Measurements from ENCODE around the gene ADGRD1. TPM values are rescaled to one million over a fixed set of nuclear protein-coding genes. Genes with fewer than 3 reads are reported as not detected.

The ADGRD1 gene
- polyA plus RNA-seq, 4 donors: 14.9 to 19.3 (median 18.1) TPM

GRCh38 chr12:131051155-131051473 is 97.4 kb downstream of the ADGRD1 start:
- no peak for DNase-seq (ENCODE audit: low read depth in 4 of 4, low spot score in 3 of 4)

GRCh38 chr12:131052063-131052781 is 98.5 kb downstream of the ADGRD1 start:
- DNase-seq (ENCODE audit: low read depth in 4 of 4, low spot score in 3 of 4): no peak

- no peak for DNase-seq (ENCODE audit: low read depth in 4 of 4, low spot score in 3 of 4)
These were observed 99.2 kb downstream of the ADGRD1 start for GRCh38 chr12:131052929-131053328.

GRCh38 chr12:131053567-131053966 is 99.9 kb downstream of the ADGRD1 start:
- no peak for DNase-seq (ENCODE audit: low read depth in 4 of 4, low spot score in 3 of 4)

GRCh38 chr12:131054345-131055092 is 100.8 kb downstream of the ADGRD1 start:
- DNase-seq (ENCODE audit: low read depth in 4 of 4, low spot score in 3 of 4): no peak

GRCh38 chr12:131055093-131055465 is 101.4 kb downstream of the ADGRD1 start:
- DNase-seq (ENCODE audit: low read depth in 4 of 4, low spot score in 3 of 4): no peak

GRCh38 chr12:131055596-131056233 is 102.0 kb downstream of the ADGRD1 start:
- no peak for DNase-seq (ENCODE audit: low read depth in 4 of 4, low spot score in 3 of 4)

- no peak for DNase-seq (ENCODE audit: low read depth in 4 of 4, low spot score in 3 of 4)
These were observed 102.9 kb downstream of the ADGRD1 start for GRCh38 chr12:131056626-131057025.

- DNase-seq (ENCODE audit: low read depth in 4 of 4, low spot score in 3 of 4): no peak
These were observed 103.6 kb downstream of the ADGRD1 start for GRCh38 chr12:131057211-131057721.

- no peak for DNase-seq (ENCODE audit: low read depth in 4 of 4, low spot score in 3 of 4)
These were observed 104.2 kb downstream of the ADGRD1 start for GRCh38 chr12:131057722-131058515.

- DNase-seq (ENCODE audit: low read depth in 4 of 4, low spot score in 3 of 4): no peak
These were observed 105.0 kb downstream of the ADGRD1 start for GRCh38 chr12:131058700-131059099.

- no peak for DNase-seq (ENCODE audit: low read depth in 4 of 4, low spot score in 3 of 4)
These were observed 106.5 kb downstream of the ADGRD1 start for GRCh38 chr12:131060011-131060703.

GRCh38 chr12:131061041-131061806 is 107.5 kb downstream of the ADGRD1 start:
- DNase-seq (ENCODE audit: low read depth in 4 of 4, low spot score in 3 of 4): no peak

- DNase-seq (ENCODE audit: low read depth in 4 of 4, low spot score in 3 of 4): no peak
These were observed 109.7 kb downstream of the ADGRD1 start for GRCh38 chr12:131063413-131063812.

GRCh38 chr12:131063960-131064359 is 110.3 kb downstream of the ADGRD1 start:
- DNase-seq (ENCODE audit: low read depth in 4 of 4, low spot score in 3 of 4): no peak

- DNase-seq (ENCODE audit: low read depth in 4 of 4, low spot score in 3 of 4): no peak
These were observed 111.6 kb downstream of the ADGRD1 start for GRCh38 chr12:131065279-131065678.

GRCh38 chr12:131065801-131066200 is 112.1 kb downstream of the ADGRD1 start:
- DNase-seq (ENCODE audit: low read depth in 4 of 4, low spot score in 3 of 4): no peak

- DNase-seq (ENCODE audit: low read depth in 4 of 4, low spot score in 3 of 4): no peak
These were observed 112.6 kb downstream of the ADGRD1 start for GRCh38 chr12:131066207-131066885.
